Loucy (cell line): Measurements from ENCODE around the gene PEMT.

Experiments used
- H2AFZ ChIP-seq: fragments of 200-600 bp; sonication (generic); 2 replicates; pipeline ENCODE4 v1.6.0; 2016; ENCODE audit warnings: antibody characterized with exemption, mild to moderate bottlenecking, low read length, moderate library complexity
- H3F3A ChIP-seq: fragments of 200-600 bp; 2 replicates; pipeline ENCODE4 v1.6.0; 2016; ENCODE audit warnings: antibody characterized with exemption, low read depth, mild to moderate bottlenecking
- H3K27me3 ChIP-seq: fragments of 200-600 bp; sonication (generic); 2 replicates; pipeline ENCODE4 v1.6.1; 2014; ENCODE audit warnings: low read length, mild to moderate bottlenecking; ENCODE audit not compliant: insufficient read depth, poor library complexity, severe bottlenecking
- H3K36me3 ChIP-seq: fragments of 200-600 bp; sonication (generic); 2 replicates; pipeline ENCODE4 v1.6.1; 2016; ENCODE audit warnings: low read length; ENCODE audit not compliant: insufficient read depth
- H3K4me1 ChIP-seq: fragments of 200-600 bp; sonication (generic); 2 replicates; pipeline ENCODE4 v1.5.1; 2014; ENCODE audit warnings: low read length, mild to moderate bottlenecking; ENCODE audit not compliant: insufficient read depth, poor library complexity, severe bottlenecking
- H3K4me2 ChIP-seq: fragments of 200-600 bp; sonication (generic); 2 replicates; pipeline ENCODE4 v1.6.0; 2014; ENCODE audit warnings: antibody characterized with exemption, low read length, low read depth, mild to moderate bottlenecking; ENCODE audit not compliant: poor library complexity, severe bottlenecking
- H3K4me3 ChIP-seq: fragments of 200-600 bp; sonication (generic); 2 replicates; pipeline ENCODE4 v1.5.1; 2014; ENCODE audit warnings: low read length, mild to moderate bottlenecking, mixed read lengths; ENCODE audit not compliant: poor library complexity, severe bottlenecking
- H3K79me2 ChIP-seq: fragments of 200-600 bp; sonication (generic); 2 replicates; pipeline ENCODE4 v1.6.1; 2014; ENCODE audit warnings: low read length; ENCODE audit not compliant: insufficient read depth
- H3K9ac ChIP-seq: fragments of 200-600 bp; sonication (generic); 2 replicates; pipeline ENCODE4 v1.6.0; 2014; ENCODE audit warnings: mild to moderate bottlenecking, low read depth, low read length, moderate library complexity; ENCODE audit not compliant: poor library complexity, severe bottlenecking
- H3K9me2 ChIP-seq: fragments of 200-600 bp; sonication (generic); replicated peaks from 2 replicates; pipeline ENCODE4 v1.6.1; 2016; ENCODE audit warnings: low read depth, low read length, mixed read lengths
- H3K9me3 ChIP-seq: fragments of 200-600 bp; sonication (generic); 2 replicates; pipeline ENCODE4 v1.6.1; 2014; ENCODE audit warnings: mild to moderate bottlenecking, antibody characterized with exemption, low read length, low read depth; ENCODE audit not compliant: insufficient read depth
- H4K20me1 ChIP-seq: fragments of 200-600 bp; sonication (generic); 2 replicates; pipeline ENCODE4 v1.6.0; 2014; ENCODE audit warnings: antibody characterized with exemption, low read length, mild to moderate bottlenecking; ENCODE audit not compliant: insufficient read depth, poor library complexity, severe bottlenecking
- CTCF ChIP-seq: fragments of 200-600 bp; sonication (generic); conservative IDR thresholded peaks from 2 replicates; pipeline ENCODE4 v1.5.1; 2014; ENCODE audit warnings: mild to moderate bottlenecking, antibody characterized with exemption, low read length
- EZH2phosphoT487 ChIP-seq: fragments of 200-600 bp; IDR thresholded peaks from 2 replicates; pipeline ENCODE4 v1.6.1; 2018; ENCODE audit warnings: antibody characterized with exemption, mild to moderate bottlenecking, moderate library complexity, borderline replicate concordance

Gene PEMT

GRCh38 chr17:17573912-17574311 is 17.6 kb downstream of the PEMT start:
- no peak overlapping the region for H3K4me2 ChIP-seq
- no peaks in the 10 kb centered on the region for H3F3A ChIP-seq
- no peaks in the 10 kb centered on the region for H4K20me1 ChIP-seq
- no peak overlapping the region for H2AFZ ChIP-seq
- TF ChIP-seq EZH2phosphoT487 (no peak), CTCF (no peak)
- no peaks in the 10 kb centered on the region for H3K9me3 ChIP-seq
- no peaks in the 10 kb centered on the region for H3K9me2 ChIP-seq
- H3K4me1 ChIP-seq, result no peaks in the 10 kb centered on the region
- no peak overlapping the region for H3K9ac ChIP-seq
- no peak overlapping the region for H3K4me3 ChIP-seq
- no peaks in the 10 kb centered on the region for H3K27me3 ChIP-seq
- H3K36me3 ChIP-seq, result no peaks in the 10 kb centered on the region; the same call in 1 of the 2 replicates
- no peaks in the 10 kb centered on the region for H3K79me2 ChIP-seq

- Histone ChIP-seq H3F3A (no peaks in the 10 kb centered on the region), H3K27me3 (no peaks in the 10 kb centered on the region), H3K9me3 (no peaks in the 10 kb centered on the region), H3K4me1 (no peaks in the 10 kb centered on the region), H3K79me2 (no peaks in the 10 kb centered on the region), H2AFZ (no peak overlapping the region), H3K4me2 (no peak overlapping the region), H3K4me3 (no peak overlapping the region), H3K36me3 (no peaks in the 10 kb centered on the region; the same call in 1 of the 2 replicates), H3K9ac (no peak overlapping the region), H4K20me1 (no peaks in the 10 kb centered on the region), H3K9me2 (no peaks in the 10 kb centered on the region)
- TF ChIP-seq CTCF (no peak), EZH2phosphoT487 (no peak)
Observed at GRCh38 chr17:17572010-17572785, 19.3 kb downstream of the PEMT start.

GRCh38 chr17:17570798-17571716 is 20.5 kb downstream of the PEMT start:
- Histone ChIP-seq H3K9me3 (no peaks in the 10 kb centered on the region), H3K9me2 (no peaks in the 10 kb centered on the region), H2AFZ (no peak overlapping the region), H3K4me3 (no peak overlapping the region), H4K20me1 (no peaks in the 10 kb centered on the region), H3F3A (no peaks in the 10 kb centered on the region), H3K27me3 (no peaks in the 10 kb centered on the region), H3K79me2 (no peaks in the 10 kb centered on the region), H3K36me3 (no peaks in the 10 kb centered on the region; the same call in 1 of the 2 replicates), H3K4me1 (no peaks in the 10 kb centered on the region), H3K9ac (no peak overlapping the region), H3K4me2 (no peak overlapping the region)
- TF ChIP-seq EZH2phosphoT487 (no peak), CTCF (no peak)
